GM12891 (cell line): ENCODE data around the gene UBAP1L.

Experiments used
- POLR2A ChIP-seq: IDR thresholded peaks from 2 replicates; pipeline ENCODE4 v1.6.1; 2011; ENCODE audit warnings: low read depth, low read length, control low read depth
- POLR2AphosphoS5 ChIP-seq: IDR thresholded peaks from 2 replicates; pipeline ENCODE4 v1.6.1; 2011; ENCODE audit warnings: low read depth, low read length, control low read depth
- POU2F2 ChIP-seq: IDR thresholded peaks from 2 replicates; pipeline ENCODE4 v1.6.1; 2011; ENCODE audit warnings: low read depth, mild to moderate bottlenecking, control low read depth, low read length, moderate library complexity
- TAF1 ChIP-seq: IDR thresholded peaks from 2 replicates; pipeline ENCODE4 v1.6.1; 2011; ENCODE audit warnings: low read depth, low read length, control low read depth

GRCh38 chr15:65072617-65073016 lies 42.4 kb downstream of the UBAP1L start:
- TF ChIP-seq POLR2AphosphoS5 (no peak), POLR2A (no peak), TAF1 (no peak), POU2F2 (no peak)
